Esophagus squamous epithelium (tissue), 4 donors: Measurements from ENCODE around the gene ZSWIM3.

Source experiments
- POLR2A ChIP-seq, 4 donors: fragments of 450-650 bp; IDR thresholded peaks; one replicate each; pipeline ENCODE4 v1.6.1; 2017; ENCODE audit warnings: antibody characterized with exemption in 4 of 4, mild to moderate bottlenecking in 4 of 4, moderate library complexity in 3 of 4
- TF ChIP-seq, protein P1 (sequence below), 6 experiments: fragments of 450-650 bp in 4 of 6; fragments of 200-600 bp in 2 of 6; sonication (generic) in 2 of 6; IDR thresholded peaks; one replicate each; pipeline ENCODE4 v1.5.1; 2016 to 2019; ENCODE audit warnings: antibody characterized with exemption in 6 of 6, mild to moderate bottlenecking in 4 of 6, moderate library complexity in 4 of 6

DNA sequence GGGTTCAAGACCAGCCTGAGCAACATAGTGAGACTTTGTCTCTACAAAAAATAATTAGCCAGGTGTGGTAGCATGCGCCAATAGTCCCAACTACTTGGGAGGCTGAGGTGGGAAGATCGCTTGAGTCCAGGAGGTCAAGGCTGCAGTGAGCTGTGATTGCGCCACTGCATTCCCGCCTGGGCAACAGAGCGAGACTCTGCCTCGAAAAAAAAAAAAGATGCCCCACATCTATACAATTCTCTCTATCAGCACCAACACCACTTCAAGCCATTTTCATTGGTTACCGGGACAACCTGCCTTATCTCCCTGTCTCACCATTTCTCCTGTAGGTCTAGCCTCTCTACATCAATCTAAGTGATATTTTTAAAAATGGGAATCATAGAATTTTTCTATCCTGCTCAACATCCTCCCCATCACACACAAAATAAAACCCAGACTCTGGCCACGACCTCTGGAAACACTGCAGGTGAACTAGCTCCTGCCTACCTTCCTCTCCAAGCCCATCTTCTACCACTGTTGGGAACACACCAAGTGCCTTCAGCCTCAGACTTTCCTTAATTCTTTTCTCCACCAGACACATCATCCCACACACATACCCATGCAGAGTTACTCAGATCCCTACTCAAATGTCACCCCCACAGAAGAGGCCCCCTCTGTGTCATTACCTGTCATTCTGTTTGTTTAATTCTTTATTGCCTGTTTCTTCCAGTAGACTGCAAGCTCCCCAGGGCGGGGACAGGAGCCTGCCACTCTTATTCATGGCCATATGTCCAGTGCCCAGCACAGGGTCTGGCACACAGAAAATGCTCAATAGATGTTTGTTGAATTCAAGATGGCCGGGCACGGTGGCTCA is 64.1 kb downstream of the ZSWIM3 start:
- no peak for TF ChIP-seq POLR2A (IDR thresholded peaks at IDR 0.05)
- TF ChIP-seq, protein P1, sequence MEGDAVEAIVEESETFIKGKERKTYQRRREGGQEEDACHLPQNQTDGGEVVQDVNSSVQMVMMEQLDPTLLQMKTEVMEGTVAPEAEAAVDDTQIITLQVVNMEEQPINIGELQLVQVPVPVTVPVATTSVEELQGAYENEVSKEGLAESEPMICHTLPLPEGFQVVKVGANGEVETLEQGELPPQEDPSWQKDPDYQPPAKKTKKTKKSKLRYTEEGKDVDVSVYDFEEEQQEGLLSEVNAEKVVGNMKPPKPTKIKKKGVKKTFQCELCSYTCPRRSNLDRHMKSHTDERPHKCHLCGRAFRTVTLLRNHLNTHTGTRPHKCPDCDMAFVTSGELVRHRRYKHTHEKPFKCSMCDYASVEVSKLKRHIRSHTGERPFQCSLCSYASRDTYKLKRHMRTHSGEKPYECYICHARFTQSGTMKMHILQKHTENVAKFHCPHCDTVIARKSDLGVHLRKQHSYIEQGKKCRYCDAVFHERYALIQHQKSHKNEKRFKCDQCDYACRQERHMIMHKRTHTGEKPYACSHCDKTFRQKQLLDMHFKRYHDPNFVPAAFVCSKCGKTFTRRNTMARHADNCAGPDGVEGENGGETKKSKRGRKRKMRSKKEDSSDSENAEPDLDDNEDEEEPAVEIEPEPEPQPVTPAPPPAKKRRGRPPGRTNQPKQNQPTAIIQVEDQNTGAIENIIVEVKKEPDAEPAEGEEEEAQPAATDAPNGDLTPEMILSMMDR (IDR thresholded peaks at IDR 0.05): no peak
